NAMALWA (cell line): ENCODE results near the gene ICAM5.
A peak's percentile ranks its signal among the peaks of the same experiment; 100 is the strongest.

Experiments
- DNase-seq: peaks from one replicate; pipeline ENCODE4 v3.0.0-alpha.2; 2015; ENCODE audit warnings: low spot score

Gene ICAM5

GRCh38 chr19:10289836-10290356 is at the start of gene ICAM5:
Gene ICAM5 (plus strand): TSS chr19:10289952. CDS start chr19:10290044, 92 bp downstream.
- DNase-seq, result peak; percentile 59

- DNase-seq, result peak; percentile 67
Observed at GRCh38 chr19:10241826-10242449, 47.8 kb upstream of the ICAM5 start.

DNA sequence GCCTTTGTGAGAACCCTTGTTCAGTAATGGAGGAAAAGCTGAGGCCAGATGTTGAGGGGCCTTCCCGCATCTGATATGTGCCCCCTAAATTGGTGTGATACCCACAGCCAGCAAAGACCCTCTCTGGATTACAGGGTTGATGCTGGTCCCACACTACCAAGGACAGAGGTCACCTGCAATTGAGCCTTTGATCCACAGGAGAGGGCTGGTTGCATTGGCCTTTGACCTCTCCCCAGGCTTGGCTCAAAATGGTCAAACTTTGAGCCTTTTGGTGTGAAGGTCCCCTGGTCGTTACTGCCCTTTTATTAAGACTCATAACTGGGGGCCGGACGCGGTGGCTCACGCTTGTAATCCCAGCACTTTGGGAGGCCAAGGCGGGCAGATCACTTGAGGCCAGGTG is 46.1 kb upstream of the ICAM5 start:
- no peak for DNase-seq

GRCh38 chr19:10245189-10245939 is 44.4 kb upstream of the ICAM5 start:
- DNase-seq, result peak; percentile 82

DNA sequence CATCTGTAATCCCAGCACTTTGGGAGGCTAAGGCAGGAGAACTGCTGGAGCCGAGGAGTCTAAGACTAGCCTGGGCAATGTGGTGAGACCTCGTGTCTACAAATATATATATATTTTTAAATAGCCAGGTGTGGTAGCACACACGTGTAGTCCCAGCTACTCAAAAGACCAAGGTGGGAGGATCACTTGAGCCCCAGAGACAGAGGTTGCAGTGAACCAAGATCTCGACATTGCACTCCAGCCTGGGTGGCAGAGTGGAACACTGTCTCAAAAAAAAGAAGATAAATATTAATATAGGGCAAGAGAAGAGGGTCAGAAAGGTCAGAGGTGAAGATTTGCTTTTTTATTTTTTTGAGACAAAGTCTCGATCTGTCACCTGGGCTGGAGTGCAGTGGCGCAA is 43.2 kb upstream of the ICAM5 start:
- peak; percentile 66 for DNase-seq

DNA sequence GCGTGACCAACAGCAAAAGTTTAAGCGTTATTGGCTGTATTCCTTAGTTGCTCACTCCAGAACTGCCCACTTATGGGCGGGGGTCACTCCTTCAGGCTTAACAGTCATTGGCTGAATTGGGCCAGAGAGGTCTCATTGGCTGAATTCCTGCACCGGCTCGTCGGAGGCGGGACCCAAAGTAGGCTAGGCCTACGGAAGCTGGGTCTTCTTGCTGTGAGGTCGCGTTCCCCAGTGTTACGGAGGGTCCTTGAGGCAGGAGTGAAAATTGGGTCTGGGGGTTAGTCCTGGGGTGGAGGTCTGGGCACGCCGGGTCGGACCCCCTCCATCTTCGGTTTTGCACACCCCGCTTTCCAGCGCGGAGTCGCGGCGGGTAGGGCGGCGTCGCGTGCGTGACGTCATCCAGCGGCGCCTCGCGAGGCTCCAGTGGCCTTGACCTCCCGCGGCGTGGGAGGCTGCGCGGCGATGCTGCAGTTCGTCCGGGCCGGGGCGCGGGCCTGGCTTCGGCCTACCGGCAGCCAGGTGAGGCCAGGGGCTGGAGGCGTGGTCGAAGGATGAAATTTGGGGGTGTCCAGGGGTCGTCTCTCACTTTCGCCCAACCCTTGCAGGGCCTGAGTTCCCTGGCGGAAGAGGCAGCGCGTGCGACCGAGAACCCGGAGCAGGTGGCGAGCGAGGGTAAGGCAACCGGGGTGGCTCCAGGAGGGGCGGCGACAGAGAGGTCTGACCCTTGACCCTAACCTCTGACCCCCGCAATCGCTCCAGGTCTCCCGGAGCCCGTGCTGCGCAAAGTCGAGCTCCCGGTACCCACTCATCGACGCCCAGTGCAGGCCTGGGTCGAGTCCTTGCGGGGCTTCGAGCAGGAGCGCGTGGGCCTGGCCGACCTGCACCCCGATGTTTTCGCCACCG is 37.7 kb upstream of the ICAM5 start, which contains the start of gene MRPL4:
Gene MRPL4, plus strand, starts transcription at position 423 of the 903 bp plus-strand sequence. Its CDS starts 40 bp downstream, at position 463.
- DNase-seq, result peak; percentile 99

DNA sequence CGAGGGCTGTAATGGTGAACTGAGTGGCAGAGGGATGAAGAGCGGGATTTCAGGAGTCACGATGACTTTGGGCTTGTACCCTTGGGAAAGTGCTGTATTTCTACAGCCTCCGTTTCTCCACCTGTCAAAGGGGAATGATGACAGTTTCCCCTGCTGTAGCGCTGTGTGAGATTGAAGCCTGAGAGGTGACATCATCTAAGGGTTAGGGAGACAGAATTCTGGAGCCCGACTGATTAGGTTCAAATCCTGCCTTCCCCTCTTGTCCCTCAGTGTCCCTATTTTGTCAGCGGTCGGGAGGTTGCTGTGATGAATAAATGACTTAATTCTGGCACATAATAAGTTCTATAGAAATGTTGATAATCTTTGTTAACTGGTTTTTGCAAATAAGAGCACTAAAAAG is 37.0 kb upstream of the ICAM5 start:
- DNase-seq, result peak; percentile 25

- DNase-seq, result no peak
Observed at GRCh38 chr19:10254244-10254643, 35.5 kb upstream of the ICAM5 start.

DNA sequence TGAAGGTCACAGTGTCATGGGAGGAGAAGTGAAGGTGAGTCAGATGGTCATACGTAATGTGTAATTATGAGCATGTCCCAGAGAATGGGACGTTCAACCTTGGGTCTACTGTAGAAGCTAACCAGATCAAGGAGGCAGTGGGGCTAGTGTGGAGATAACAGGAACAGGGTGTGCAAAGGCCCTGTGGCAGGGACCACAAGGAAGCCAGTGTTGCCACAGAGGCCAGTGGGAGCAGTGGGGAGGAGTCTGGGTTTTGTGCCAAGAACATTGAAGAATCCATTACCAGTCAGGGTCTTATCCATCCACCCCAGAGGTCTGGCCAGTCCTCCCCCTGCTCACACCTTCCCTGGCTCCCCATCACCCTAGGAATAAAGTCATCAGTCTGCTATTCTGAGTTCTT is 34.4 kb upstream of the ICAM5 start:
- DNase-seq, result no peak

GRCh38 chr19:10256551-10256950 is 33.2 kb upstream of the ICAM5 start:
- DNase-seq, result no peak

DNA sequence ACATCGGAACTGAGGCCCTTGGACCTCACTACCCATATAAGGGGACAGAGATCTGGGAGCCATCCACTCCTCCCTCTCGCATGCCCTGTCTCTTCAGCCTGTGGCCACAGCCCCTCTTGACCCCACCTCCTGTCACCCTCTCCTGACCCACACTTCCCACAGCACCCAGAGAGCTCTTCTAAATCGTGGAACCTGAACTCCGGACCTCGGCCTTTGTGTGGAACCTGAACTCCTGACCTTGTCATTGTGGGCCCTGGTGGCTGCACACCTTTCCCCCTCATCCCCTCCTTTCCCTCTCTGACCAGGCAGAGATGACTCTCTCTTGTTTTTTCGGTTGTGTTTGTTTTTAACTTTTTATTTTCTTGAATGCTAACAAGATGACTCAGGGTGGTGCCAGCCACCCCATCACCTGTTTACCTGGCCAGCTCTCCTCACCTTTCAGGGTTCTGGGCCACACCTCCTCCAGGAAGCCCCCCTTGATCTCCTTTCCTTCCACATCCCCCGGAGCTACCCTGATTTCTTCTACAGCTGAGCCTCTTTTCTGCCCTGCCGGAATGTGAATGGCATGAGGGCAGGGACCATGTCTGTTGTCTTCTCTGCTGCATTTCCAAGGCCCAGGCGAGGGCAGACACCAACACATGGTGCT is 32.7 kb upstream of the ICAM5 start:
- no peak for DNase-seq

GRCh38 chr19:10258080-10258710 is 31.6 kb upstream of the ICAM5 start:
- no peak for DNase-seq

GRCh38 chr19:10259162-10259905 is 30.4 kb upstream of the ICAM5 start:
- peak; percentile 96 for DNase-seq

DNA sequence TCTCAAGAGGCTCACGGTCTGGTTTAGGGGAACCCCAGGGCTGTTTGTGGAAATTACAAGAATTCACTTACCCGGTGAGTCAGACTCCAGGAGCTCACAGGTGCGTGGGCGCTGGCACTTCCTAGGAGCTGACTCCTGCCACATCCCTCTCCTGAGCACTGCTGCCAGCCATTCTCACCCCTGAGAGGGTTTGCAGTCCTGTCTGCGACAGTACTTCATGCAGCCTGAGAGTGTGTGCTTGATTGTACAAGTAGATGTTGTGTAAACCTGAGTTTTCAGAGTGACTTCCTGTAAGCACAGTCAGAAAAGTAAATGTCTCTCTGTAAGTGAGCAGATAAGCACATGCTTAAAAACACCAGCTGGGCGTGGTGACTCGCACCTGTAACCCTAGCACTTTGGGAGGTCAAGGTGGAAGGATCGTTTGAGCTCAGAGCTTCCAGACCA is 29.6 kb upstream of the ICAM5 start:
- no peak for DNase-seq

- no peak for DNase-seq
Observed at GRCh38 chr19:10262771-10263170, 27.0 kb upstream of the ICAM5 start.

DNA sequence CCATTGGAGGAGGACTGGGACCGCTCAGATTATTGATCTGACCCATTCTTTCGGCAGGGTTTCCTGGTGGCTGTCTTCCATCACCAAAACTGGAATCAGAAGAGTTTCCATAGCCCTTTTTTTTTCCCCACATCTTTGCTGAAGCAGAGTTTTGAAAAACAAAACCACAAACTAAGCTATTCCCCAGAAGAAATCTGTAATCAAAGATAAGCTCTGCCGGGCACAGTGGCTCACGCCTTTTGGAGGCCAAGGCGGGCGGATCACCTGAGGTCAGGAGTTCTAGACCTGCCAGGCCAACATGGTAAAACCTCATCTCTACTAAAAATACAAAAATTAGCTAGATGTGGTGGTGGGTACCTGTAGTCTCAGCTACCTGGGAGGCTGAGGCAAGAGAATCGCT is 23.0 kb upstream of the ICAM5 start:
- no peak for DNase-seq

DNA sequence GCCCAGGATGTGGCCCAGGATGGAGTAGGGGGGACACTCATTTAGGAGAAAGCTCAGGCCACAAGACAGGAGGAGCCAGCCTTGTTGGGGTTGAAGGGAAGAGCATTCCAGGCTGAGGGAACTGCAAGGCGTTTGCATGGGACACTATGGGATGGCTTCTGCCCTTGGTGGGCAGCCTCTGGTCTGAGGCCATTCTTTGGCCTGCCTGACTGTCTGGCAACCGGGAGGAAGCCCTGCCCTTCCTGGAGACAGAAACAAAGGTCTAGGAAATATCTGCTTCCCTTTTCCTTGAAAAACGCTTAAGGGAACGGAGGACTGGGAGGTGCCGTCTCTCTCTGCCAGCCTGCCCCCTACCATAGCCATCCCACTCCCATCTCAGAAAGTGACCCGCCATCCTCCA is 21.7 kb upstream of the ICAM5 start:
- DNase-seq, result no peak

GRCh38 chr19:10269333-10270179 is 20.2 kb upstream of the ICAM5 start:
- peak; percentile 85 for DNase-seq

- peak; percentile 71 for DNase-seq
Observed at GRCh38 chr19:10270180-10270615, 19.6 kb upstream of the ICAM5 start.
